ENCODE data around the gene NOD2. TPM values are rescaled to one million over a fixed set of nuclear protein-coding genes. Genes with fewer than 3 reads are reported as not detected.
A peak's percentile ranks its signal among the peaks of the same experiment; 100 is the strongest.

Gene NOD2
- total RNA-seq, 4 donors from 2014 or later: 1.5 to 5.6 (median 1.9) TPM; not detected in 1

DNA sequence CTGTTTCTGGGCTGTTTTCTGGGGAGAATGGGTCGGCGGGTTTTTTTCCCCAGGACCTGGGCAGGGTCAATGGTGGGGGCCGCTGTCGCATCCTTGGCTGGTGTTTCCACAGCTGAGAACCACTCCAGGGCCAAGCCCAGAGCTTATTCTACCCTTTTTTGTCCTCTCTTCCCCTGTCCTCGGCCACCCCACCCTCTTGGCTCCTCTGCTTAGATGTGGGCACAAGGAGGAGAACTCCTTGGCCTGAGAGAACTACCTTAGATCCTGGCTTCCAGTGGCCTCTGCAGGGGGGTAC lies 4.0 kb downstream of the NOD2 start:
- no peak for DNase-seq
- TF ChIP-seq POLR2A (IDR thresholded peaks at IDR 0.05): no peak
- no peaks in the 10 kb centered on the region for H3K4me1 ChIP-seq
- H3K27me3 ChIP-seq: no peaks in the 10 kb centered on the region
- no peaks in the 10 kb centered on the region for H3K36me3 ChIP-seq
- intact Hi-C loops (cut with DNase I; ENCODE audit: low total_unique reads): no loop called here
- no peak overlapping the region for H3K4me3 ChIP-seq
- no peaks in the 10 kb centered on the region for H3K9me3 ChIP-seq
- H3K27ac ChIP-seq: peak overlapping the region; percentile 51 to 61

DNA sequence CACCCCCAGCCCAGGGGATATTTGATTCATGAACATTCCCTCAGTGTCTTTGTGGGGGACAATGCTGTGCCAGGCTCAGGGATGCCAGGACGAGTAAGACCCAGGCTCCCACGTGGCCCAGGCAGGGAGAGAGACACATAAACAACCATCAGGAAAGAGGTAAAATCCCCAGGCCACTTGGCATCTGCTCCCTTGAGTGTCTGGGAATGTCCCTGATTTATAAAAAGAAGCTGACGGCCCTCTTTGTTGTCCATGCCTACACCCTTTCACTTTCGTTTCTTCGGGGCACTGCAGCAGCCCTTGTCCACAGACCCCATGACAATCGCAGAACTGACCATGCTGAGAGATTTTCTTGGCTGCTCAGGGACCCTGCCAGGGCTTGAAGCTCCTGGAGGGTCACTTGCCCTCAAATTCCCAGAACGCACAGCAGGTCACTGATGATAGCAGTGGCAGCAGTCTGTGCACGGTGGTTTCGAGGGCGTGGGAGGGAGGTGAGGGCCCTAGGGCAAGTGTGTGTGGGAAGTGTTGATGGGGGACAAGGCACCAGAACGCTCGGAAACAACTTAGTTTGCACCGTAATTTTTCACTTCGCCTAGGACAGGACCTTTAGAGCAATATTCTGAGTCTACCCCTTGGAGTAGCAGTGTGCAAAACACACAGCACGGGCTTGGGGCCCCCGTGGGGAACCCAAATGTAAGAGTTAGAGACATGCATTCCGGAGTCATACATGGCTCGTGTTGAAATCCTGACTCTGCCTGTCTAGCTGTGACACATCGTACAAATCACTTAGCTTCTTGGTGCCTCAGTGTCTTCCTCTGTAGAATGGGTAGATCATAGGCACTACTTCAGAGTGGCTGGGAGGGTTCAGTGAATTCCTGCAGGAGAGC lies 4.7 kb downstream of the NOD2 start:
- intact Hi-C loops (cut with DNase I; ENCODE audit: low total_unique reads): no loop called here
- no peaks in the 10 kb centered on the region for H3K36me3 ChIP-seq
- H3K4me3 ChIP-seq: peak overlapping the region; percentile 36 to 39
- TF ChIP-seq POLR2A (IDR thresholded peaks at IDR 0.05): no peak
- TF ChIP-seq, protein P1, sequence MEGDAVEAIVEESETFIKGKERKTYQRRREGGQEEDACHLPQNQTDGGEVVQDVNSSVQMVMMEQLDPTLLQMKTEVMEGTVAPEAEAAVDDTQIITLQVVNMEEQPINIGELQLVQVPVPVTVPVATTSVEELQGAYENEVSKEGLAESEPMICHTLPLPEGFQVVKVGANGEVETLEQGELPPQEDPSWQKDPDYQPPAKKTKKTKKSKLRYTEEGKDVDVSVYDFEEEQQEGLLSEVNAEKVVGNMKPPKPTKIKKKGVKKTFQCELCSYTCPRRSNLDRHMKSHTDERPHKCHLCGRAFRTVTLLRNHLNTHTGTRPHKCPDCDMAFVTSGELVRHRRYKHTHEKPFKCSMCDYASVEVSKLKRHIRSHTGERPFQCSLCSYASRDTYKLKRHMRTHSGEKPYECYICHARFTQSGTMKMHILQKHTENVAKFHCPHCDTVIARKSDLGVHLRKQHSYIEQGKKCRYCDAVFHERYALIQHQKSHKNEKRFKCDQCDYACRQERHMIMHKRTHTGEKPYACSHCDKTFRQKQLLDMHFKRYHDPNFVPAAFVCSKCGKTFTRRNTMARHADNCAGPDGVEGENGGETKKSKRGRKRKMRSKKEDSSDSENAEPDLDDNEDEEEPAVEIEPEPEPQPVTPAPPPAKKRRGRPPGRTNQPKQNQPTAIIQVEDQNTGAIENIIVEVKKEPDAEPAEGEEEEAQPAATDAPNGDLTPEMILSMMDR (IDR thresholded peaks at IDR 0.05): no peak
- peak; percentile 27 to 45 for DNase-seq
- no peaks in the 10 kb centered on the region for H3K27me3 ChIP-seq
- H3K27ac ChIP-seq: peak overlapping the region; percentile 51 to 61
- H3K9me3 ChIP-seq: no peaks in the 10 kb centered on the region
- H3K4me1 ChIP-seq: no peaks in the 10 kb centered on the region

DNA sequence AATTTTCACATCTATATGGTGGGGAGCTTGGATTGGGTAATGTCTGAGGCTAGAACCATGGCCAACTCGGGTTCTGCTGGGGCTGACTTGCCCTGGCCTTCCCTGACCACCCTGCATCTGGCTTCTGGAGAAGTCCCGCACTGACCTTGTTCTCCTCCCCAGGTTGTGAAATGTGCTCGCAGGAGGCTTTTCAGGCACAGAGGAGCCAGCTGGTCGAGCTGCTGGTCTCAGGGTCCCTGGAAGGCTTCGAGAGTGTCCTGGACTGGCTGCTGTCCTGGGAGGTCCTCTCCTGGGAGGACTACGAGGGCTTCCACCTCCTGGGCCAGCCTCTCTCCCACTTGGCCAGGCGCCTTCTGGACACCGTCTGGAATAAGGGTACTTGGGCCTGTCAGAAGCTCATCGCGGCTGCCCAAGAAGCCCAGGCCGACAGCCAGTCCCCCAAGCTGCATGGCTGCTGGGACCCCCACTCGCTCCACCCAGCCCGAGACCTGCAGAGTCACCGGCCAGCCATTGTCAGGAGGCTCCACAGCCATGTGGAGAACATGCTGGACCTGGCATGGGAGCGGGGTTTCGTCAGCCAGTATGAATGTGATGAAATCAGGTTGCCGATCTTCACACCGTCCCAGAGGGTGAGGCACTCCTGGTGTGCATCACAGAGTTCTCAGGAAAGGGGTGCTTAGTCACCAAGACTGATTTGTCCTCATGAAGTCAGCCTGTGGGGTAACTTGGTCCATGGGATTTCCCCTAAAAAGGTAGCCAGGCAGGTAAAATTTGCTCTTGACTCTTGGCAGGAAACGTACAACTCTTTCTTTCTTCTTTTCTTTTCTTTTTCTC lies 6.1 kb downstream of the NOD2 start:
- no peak overlapping the region for H3K4me3 ChIP-seq
- H3K36me3 ChIP-seq: no peaks in the 10 kb centered on the region
- H3K27ac ChIP-seq: no peak overlapping the region
- no peak for TF ChIP-seq POLR2A (IDR thresholded peaks at IDR 0.05)
- TF ChIP-seq, protein P1 (IDR thresholded peaks at IDR 0.05): no peak
- no peaks in the 10 kb centered on the region for H3K4me1 ChIP-seq
- H3K27me3 ChIP-seq: no peaks in the 10 kb centered on the region
- intact Hi-C loops (cut with DNase I; ENCODE audit: low total_unique reads): no loop called here
- no peaks in the 10 kb centered on the region for H3K9me3 ChIP-seq
- DNase-seq: no peak

DNA sequence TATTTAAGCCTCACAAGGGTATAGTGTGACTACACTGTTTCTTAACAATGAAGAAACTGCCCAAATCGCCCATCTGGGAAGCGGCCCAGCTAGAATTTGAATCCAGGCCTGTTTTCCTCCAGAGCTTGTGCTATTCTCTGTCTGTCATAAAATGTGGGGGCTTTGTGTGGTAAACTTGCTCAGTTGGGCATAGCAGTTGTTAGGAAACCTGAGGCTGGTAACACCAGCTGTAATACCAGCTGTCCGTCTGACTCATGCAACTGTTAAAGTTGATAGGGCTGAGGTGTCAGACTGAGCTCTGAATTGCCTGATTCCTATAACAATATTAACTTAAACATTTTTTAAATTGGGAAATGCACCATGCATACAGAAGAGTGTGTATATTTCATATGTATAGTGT lies 9.3 kb downstream of the NOD2 start:
- DNase-seq: no peak
- Histone ChIP-seq H3K4me3 (no peak overlapping the region), H3K27me3 (no peaks in the 10 kb centered on the region), H3K27ac (no peak overlapping the region), H3K9me3 (no peaks in the 10 kb centered on the region), H3K4me1 (no peaks in the 10 kb centered on the region), H3K36me3 (no peaks in the 10 kb centered on the region)
- no peak for TF ChIP-seq POLR2A (IDR thresholded peaks at IDR 0.05)
- TF ChIP-seq, protein P1 (IDR thresholded peaks at IDR 0.05): no peak
- intact Hi-C loops (cut with DNase I; ENCODE audit: low total_unique reads): no loop called here

DNA sequence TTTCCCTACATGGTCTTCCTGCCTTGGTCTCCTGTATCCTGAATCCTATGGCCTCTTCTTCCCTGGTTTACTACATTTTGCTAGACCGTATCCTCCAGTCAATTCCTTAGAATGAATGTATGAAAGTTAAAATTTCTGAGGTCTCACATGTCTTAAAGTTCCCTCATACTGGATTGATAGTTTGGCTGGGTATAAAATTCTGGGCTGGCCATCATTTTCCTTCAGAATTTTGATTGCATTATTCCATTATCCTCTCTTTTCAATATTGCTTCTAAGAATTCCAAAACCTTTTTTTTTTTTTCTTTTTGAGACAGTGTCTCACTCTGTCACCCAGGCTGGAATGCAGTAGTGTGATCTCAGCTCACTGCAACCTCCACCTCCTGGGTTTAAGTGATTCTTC lies 10.8 kb downstream of the NOD2 start:
- TF ChIP-seq POLR2A (IDR thresholded peaks at IDR 0.05): no peak
- TF ChIP-seq, protein P1 (IDR thresholded peaks at IDR 0.05): no peak
- Histone ChIP-seq H3K9me3 (no peaks in the 10 kb centered on the region), H3K4me3 (no peak overlapping the region), H3K27ac (no peak overlapping the region), H3K4me1 (no peaks in the 10 kb centered on the region), H3K27me3 (no peaks in the 10 kb centered on the region), H3K36me3 (no peaks in the 10 kb centered on the region)
- no peak for DNase-seq
- intact Hi-C loops (cut with DNase I; ENCODE audit: low total_unique reads): no loop called here

All from uterus (tissue), 4 donors.